NCI-H1417 (cell line): Measurements from ENCODE around the gene RBM22.

Experiments
- DNase-seq, 3 experiments: peaks; one replicate each; lab custom pipeline; 2025; lab: John Stamatoyannopoulos, UW

Gene RBM22

GRCh38 chr5:150651924-150652671, 48.8 kb downstream of the RBM22 start:
- DNase-seq, result peak in 1 of 3 experiments; percentile 9

DNA sequence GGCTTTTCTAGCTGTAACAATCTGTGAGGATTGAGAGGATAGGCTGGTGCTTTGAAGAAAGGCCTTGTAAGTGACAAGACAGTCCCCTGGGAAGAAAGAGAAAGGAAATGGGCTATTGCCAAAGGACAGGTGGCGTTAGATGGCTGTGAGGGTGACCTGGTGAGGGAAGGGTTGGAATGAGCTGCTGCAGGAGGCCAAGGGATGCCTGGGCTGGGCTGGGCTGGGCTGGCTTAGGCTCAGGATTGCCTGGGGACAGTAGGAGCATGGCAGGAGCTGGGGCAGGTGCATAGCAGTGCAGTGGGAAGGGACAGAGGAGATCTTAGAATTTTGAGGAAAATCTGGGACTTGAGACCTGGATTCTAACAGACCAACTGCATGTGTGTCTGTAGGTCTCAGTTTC, 49.5 kb downstream of the RBM22 start:
- DNase-seq, result no peak

- no peak for DNase-seq
Measured at GRCh38 chr5:150650021-150651006, 50.5 kb downstream of the RBM22 start.

DNA sequence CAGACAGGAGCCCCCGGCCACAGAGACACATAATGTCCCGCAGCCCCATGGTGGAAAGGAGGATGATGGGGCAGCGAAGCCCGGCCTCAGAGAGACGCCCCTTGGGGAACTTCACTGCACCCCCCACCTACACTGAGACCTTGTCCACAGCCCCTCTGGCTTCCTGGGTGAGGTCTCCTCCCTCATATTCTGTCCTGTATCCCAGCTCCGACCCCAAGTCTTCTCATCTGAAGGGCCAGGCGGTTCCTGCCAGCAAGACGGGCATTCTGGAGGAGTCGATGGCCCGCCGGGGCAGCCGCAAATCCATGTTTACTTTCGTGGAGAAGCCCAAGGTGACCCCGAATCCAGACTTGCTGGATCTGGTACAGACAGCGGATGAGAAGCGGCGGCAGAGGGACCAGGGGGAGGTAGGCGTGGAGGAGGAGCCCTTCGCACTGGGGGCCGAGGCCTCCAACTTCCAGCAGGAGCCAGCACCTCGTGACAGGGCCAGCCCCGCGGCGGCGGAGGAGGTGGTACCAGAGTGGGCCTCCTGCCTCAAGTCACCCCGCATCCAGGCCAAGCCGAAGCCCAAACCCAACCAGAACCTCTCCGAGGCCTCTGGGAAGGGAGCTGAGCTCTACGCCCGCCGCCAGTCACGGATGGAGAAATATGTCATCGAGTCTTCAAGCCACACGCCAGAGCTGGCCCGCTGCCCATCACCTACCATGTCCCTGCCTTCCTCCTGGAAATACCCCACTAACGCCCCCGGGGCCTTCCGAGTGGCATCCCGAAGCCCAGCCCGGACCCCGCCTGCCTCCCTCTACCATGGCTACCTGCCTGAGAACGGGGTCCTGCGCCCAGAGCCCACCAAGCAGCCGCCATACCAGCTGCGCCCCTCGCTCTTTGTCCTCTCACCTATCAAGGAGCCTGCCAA, 51.5 kb downstream of the RBM22 start:
- DNase-seq, result no peak

- DNase-seq, result no peak
Measured at GRCh38 chr5:150648294-150649107, 52.4 kb downstream of the RBM22 start.

GRCh38 chr5:150647275-150648251, 53.3 kb downstream of the RBM22 start:
- no peak for DNase-seq

DNA sequence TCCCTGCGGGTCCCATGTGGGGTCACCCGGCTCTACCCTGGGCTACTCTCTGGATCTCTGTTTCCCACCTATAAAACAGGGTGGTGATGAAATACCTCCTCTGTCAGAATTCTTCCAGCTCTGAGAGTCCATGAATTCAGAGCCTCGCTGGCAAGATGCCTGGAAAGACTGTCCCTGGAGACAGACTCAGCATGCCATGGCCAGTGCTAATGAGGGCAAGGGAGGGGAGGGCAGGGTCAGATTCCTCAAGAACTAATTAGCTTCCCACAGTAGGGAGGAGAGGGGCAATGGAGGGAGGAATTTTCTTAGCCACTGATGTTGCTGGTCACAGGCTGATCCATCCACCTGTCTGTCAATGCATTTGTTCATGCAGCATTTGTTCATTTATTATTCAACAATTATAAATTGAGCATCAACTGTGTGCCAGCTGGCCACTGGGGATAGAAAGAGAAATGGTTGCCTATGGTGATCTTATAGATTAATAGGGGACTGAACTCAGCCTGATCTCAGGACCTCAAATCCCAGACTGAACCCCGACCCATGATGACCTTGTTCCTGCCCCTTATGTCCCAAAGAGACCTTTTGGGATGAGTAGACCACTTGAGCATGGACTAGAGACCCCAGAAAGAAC, 55.7 kb downstream of the RBM22 start:
- peak in 1 of 3 experiments; percentile 36 for DNase-seq

DNA sequence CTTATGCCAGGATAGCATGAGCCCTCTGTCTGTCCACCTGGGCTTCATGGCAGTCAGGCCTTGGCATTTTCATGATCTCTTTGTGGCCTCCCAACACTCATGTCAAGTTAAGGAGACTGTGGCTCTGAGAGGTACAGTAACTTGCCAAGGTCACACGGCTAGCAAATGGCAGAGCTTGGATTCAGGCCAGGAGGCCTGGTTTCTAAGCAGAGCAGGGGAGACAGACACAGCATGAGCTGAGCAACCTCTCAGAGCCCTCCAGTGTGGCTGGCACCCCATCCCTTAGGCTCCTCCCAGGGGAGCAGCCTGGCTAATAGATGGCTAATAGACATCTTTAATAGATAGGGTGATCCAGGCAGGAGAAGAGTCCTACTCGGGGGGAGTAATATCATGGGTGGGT, 56.3 kb downstream of the RBM22 start:
- DNase-seq, result peak in 1 of 3 experiments; percentile 1

DNA sequence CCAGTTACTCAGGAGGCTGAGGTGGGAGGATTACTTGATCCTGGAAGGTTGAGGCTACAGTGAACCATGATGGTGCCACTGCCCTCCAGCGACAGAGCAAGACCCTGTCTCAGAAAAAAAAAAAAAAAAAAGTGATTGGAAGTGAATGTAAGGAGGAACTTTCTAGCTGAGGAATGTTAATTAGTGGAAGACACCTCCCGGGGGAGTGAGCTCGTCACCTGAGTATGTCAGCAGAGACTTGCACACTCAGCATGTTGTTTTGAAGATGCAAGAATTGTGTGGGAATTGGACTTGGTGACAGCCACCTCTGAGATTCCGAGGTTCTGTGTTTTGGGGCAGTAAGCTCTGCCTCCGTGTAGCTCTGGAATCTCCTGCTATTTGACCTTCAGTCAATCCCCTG, 56.8 kb downstream of the RBM22 start:
- no peak for DNase-seq

GRCh38 chr5:150642991-150643710, 57.7 kb downstream of the RBM22 start:
- DNase-seq, result no peak

DNA sequence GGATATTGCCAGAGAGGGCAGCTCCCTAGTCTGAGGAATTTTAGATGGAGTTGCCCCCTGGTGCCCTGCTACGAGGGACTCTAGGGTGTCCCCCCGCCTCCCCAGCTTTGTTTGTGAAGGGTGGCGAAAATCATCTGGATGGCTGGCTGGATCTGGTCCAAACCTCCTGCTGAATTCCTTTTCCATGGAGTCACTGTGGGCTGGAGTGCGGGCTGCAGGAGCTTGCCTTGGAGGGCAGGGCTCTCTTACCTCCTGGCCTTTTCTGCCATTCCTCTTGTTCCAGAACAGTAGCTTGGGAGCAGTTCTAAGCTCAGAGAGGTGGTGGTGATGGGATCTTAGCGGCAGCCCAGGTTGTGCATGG, 58.3 kb downstream of the RBM22 start:
- no peak for DNase-seq

- DNase-seq, result no peak
Measured at GRCh38 chr5:150641824-150642566, 58.9 kb downstream of the RBM22 start.

DNA sequence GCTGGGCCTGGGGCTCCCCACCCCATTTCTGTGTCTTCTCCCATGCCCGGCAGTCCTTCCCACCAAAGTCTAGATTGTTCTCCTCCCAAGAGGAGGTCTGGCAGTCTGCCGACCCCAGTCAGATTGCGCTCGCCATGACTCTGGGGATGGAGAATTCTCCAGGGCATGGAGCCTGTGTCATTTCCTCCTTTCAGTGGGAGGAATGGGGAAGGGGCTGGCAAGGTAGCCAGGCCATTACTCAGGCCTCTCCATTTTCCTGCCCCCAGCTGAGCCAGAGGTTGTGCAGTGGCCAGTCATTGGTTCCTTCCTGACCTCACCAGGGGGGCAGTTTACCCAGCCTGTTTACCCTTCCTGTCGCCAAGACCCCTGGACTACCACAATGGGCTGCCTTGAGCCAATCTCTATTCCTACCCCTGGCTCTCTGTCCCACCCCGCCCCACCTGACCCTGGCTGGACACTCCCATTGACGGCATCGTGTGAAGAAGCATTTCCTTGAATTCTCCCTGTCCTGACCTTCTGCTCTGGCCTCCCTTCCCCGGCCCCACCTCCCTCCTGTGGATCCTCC, 59.8 kb downstream of the RBM22 start:
- DNase-seq, result no peak
